Mesodermal cell (in vitro differentiated cells): ENCODE data around the gene PGAM5.

ENCODE experiments used
- H3K27ac ChIP-seq: 2 replicates; pipeline ENCODE4 v1.7.0; 2013; ENCODE audit warnings: mild to moderate bottlenecking, low read depth, low read length, moderate library complexity; ENCODE audit not compliant: severe bottlenecking
- H3K36me3 ChIP-seq: 2 replicates; pipeline ENCODE4 v1.7.1; 2013; ENCODE audit warnings: mild to moderate bottlenecking, low read length, moderate library complexity; ENCODE audit not compliant: control insufficient read depth, insufficient read depth
- H3K4me1 ChIP-seq: one replicate; pipeline ENCODE4 v1.7.1; 2013; ENCODE audit warnings: mild to moderate bottlenecking, low read length; ENCODE audit not compliant: insufficient read depth, control insufficient read depth, poor library complexity, severe bottlenecking
- H3K4me3 ChIP-seq: 2 replicates; pipeline ENCODE4 v1.7.0; 2013; ENCODE audit warnings: low read length, control low read depth, mild to moderate bottlenecking; ENCODE audit not compliant: insufficient read depth, poor library complexity, severe bottlenecking; ENCODE audit errors: extremely low read depth
- H3K9me3 ChIP-seq: 2 replicates; pipeline ENCODE4 v1.7.1; 2013; ENCODE audit warnings: mild to moderate bottlenecking, low read length, moderate library complexity; ENCODE audit not compliant: control insufficient read depth
- WGBS, 2 experiments: methylation state at CpG; one replicate each; pipeline ENCODE4 v1.1.5; 2013; ENCODE audit warnings: missing lambda C conversion rate in 2 of 2; ENCODE audit not compliant: insufficient coverage in 2 of 2; 5-methylcytosine and 5-hydroxymethylcytosine counted together

Gene PGAM5

GRCh38 chr12:132723015-132723763, 12.5 kb downstream of the PGAM5 start:
- Histone ChIP-seq H3K36me3 (peaks cover 93% of the 10 kb centered on the region), H3K9me3 (no peaks in the 10 kb centered on the region), H3K27ac (peak overlapping the region; percentile 24), H3K4me1 (no peaks in the 10 kb centered on the region), H3K4me3 (no peak overlapping the region)
- 95 to 96% methylated on average over 23 to 30 of the region's 30 CpGs for WGBS, 2 experiments

GRCh38 chr12:132723764-132724140, 13.1 kb downstream of the PGAM5 start:
- Histone ChIP-seq H3K27ac (peak overlapping the region; percentile 24), H3K36me3 (peaks cover 96% of the 10 kb centered on the region), H3K9me3 (no peaks in the 10 kb centered on the region), H3K4me3 (no peak overlapping the region), H3K4me1 (no peaks in the 10 kb centered on the region)
- 100% methylated on average over 1 of the region's 2 CpGs for WGBS, 2 experiments

GRCh38 chr12:132724506-132725241, 14.0 kb downstream of the PGAM5 start:
- Histone ChIP-seq H3K4me3 (no peak overlapping the region), H3K27ac (no peak overlapping the region)
- WGBS, 2 experiments = 94 to 96% methylated on average over 30 of the region's 30 CpGs

DNA sequence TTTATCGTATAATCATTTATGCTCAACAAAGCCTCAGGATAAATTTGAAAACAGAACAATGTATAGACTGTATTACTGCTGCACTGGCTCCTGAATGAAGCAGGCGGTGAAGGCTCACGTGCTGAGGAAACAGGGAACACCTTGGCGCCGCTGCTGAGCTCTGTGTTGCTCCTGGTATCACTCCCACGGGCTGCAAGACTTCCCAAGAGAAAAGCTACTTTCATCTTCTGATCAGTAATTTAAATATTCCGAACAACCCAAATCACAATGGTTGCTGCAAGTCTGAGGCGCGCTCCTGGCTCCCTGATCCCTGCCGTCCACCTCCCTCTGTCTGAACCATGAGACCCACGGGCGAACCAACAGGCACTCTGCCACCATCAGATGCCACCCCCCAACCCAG, 15.7 kb downstream of the PGAM5 start:
- peaks cover 93% of the 10 kb centered on the region for H3K36me3 ChIP-seq
- H3K9me3 ChIP-seq = no peaks in the 10 kb centered on the region
- no peaks in the 10 kb centered on the region for H3K4me1 ChIP-seq
- no peak overlapping the region for H3K27ac ChIP-seq
- WGBS, 2 experiments = 96 to 100% methylated on average over 10 of the region's 12 CpGs
- H3K4me3 ChIP-seq = no peak overlapping the region

More at GRCh38 chr12:132724506-132725241, 14.0 kb downstream of the PGAM5 start:
- Histone ChIP-seq H3K9me3 (no peaks in the 10 kb centered on the region), H3K36me3 (peaks cover 91% of the 10 kb centered on the region), H3K4me1 (no peaks in the 10 kb centered on the region)

GRCh38 chr12:132727091-132727794, 16.6 kb downstream of the PGAM5 start:
- Histone ChIP-seq H3K9me3 (no peaks in the 10 kb centered on the region), H3K27ac (no peak overlapping the region), H3K4me1 (no peaks in the 10 kb centered on the region), H3K36me3 (peaks cover 93% of the 10 kb centered on the region), H3K4me3 (no peak overlapping the region)
- WGBS, 2 experiments = 94 to 96% methylated on average over 36 of the region's 37 CpGs

DNA sequence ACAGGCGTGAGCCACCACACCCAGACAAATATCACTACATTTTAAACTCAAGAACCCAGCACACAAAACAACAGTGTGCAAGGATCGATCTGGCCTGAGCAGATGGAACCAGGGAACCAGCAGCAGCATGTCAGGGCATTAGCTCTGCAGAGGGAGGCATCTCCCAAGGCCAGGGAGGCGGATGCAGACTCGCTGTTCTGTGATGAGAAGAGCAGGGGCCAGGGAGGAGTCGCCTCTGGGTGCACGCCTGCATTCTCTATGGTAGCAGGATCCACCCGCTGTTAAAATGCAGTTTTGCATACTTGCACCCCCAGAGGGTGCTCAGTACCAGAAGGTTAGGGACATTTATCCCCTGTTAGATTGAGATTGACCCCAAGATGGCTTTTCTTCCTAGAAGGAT, 17.9 kb downstream of the PGAM5 start:
- Histone ChIP-seq H3K4me3 (no peak overlapping the region), H3K36me3 (peaks cover 91% of the 10 kb centered on the region), H3K9me3 (no peaks in the 10 kb centered on the region), H3K27ac (no peak overlapping the region), H3K4me1 (no peaks in the 10 kb centered on the region)
- WGBS, 2 experiments = 95 to 97% methylated on average over 6 to 7 of the region's 7 CpGs

GRCh38 chr12:132729541-132730320, 19.1 kb downstream of the PGAM5 start:
- peaks cover 91% of the 10 kb centered on the region for H3K36me3 ChIP-seq
- no peak overlapping the region for H3K27ac ChIP-seq
- no peaks in the 10 kb centered on the region for H3K9me3 ChIP-seq
- H3K4me1 ChIP-seq = no peaks in the 10 kb centered on the region
- no peak overlapping the region for H3K4me3 ChIP-seq
- 91 to 97% methylated on average over 20 to 24 of the region's 24 CpGs for WGBS, 2 experiments

DNA sequence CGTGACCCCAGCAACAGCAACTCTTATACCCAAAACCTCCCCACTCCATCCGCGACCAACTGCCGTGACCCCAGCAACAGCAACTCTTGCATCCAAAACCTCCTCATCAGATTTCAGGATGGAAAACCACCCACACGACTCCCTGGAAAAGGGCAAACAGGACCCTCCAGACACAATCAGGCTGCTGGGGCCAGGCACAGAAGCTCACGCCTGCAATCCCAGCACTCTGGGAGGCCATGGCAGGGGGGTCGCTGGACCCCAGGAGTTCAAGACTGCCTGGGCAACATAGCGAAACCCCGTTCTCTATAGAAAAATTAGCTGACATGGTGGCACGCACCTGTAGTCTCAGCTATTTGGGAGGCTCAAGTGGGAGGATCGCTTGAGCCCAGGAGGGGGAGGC, 19.7 kb downstream of the PGAM5 start:
- no peak overlapping the region for H3K27ac ChIP-seq
- no peak overlapping the region for H3K4me3 ChIP-seq
- peaks cover 91% of the 10 kb centered on the region for H3K36me3 ChIP-seq
- H3K9me3 ChIP-seq = no peaks in the 10 kb centered on the region
- 96 to 99% methylated on average over 7 to 10 of the region's 11 CpGs for WGBS, 2 experiments
- H3K4me1 ChIP-seq = no peaks in the 10 kb centered on the region

- peaks cover 91% of the 10 kb centered on the region for H3K36me3 ChIP-seq
- no peak overlapping the region for H3K4me3 ChIP-seq
- no peaks in the 10 kb centered on the region for H3K9me3 ChIP-seq
- no peak overlapping the region for H3K27ac ChIP-seq
- WGBS, 2 experiments = 89 to 97% methylated on average over 14 to 16 of the region's 17 CpGs
- no peaks in the 10 kb centered on the region for H3K4me1 ChIP-seq
These were observed 20.9 kb downstream of the PGAM5 start for GRCh38 chr12:132731574-132731973.

GRCh38 chr12:132734206-132734605, 23.6 kb downstream of the PGAM5 start:
- Histone ChIP-seq H3K27ac (peak overlapping the region; percentile 36), H3K36me3 (peaks cover 92% of the 10 kb centered on the region), H3K4me3 (no peak overlapping the region), H3K4me1 (no peaks in the 10 kb centered on the region), H3K9me3 (no peaks in the 10 kb centered on the region)
- 86 to 88% methylated on average over 9 to 10 of the region's 10 CpGs for WGBS, 2 experiments
